Mammary epithelial cell (primary cell): ENCODE measurements around the gene SLC25A21.

Source experiments
- EZH2 ChIP-seq: IDR thresholded peaks from 2 replicates; pipeline ENCODE4 v1.6.1; 2012; ENCODE audit warnings: low read length, inconsistent platforms, borderline replicate concordance
- TF ChIP-seq, protein P1 (sequence below), 2 donors: IDR thresholded peaks in 1 of 2; conservative IDR thresholded peaks in 1 of 2; 2 replicates each; pipeline ENCODE4 v1.5.1; 2011 to 2012; ENCODE audit warnings: inconsistent platforms in 2 of 2, low read length in 2 of 2, mild to moderate bottlenecking in 2 of 2, control low read depth in 1 of 2, low read depth in 1 of 2; ENCODE audit not compliant: insufficient read depth in 1 of 2; ENCODE audit errors: extremely low read depth in 1 of 2

DNA sequence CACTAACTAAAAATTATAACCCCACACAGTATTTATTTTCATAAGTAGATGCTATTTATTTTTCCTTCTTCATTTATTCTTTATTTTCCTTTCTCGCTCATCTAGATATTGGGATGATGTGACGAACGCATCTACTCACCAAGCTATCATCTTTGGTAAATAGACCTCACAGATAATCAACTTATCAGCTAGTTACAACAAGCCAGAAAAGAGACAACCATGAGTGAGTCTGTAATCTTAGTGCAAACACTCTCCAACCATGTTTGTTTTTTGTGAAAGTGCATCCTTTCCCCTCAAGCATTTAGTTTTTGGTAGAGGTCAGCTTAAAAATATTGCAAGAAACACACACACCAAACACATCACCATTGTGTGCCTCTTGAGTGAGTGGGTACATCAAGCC lies 84.9 kb downstream of the SLC25A21 start:
- TF ChIP-seq, protein P1, sequence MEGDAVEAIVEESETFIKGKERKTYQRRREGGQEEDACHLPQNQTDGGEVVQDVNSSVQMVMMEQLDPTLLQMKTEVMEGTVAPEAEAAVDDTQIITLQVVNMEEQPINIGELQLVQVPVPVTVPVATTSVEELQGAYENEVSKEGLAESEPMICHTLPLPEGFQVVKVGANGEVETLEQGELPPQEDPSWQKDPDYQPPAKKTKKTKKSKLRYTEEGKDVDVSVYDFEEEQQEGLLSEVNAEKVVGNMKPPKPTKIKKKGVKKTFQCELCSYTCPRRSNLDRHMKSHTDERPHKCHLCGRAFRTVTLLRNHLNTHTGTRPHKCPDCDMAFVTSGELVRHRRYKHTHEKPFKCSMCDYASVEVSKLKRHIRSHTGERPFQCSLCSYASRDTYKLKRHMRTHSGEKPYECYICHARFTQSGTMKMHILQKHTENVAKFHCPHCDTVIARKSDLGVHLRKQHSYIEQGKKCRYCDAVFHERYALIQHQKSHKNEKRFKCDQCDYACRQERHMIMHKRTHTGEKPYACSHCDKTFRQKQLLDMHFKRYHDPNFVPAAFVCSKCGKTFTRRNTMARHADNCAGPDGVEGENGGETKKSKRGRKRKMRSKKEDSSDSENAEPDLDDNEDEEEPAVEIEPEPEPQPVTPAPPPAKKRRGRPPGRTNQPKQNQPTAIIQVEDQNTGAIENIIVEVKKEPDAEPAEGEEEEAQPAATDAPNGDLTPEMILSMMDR (conservative IDR thresholded peaks at IDR 0.05 in 1 of 2, IDR thresholded peaks at IDR 0.05 in 1 of 2; ENCODE audit: extremely low read depth in 1 of 2, insufficient read depth in 1 of 2, low read depth in 1 of 2, low read length in 2 of 2), result no peak
- TF ChIP-seq EZH2, result no peak
